ENCODE measurements around the gene CFHR3.
"Not testable (repeated sequence)": the region's sequence is repeated elsewhere in the genome, so short reads cannot be mapped to it uniquely, and the experiment has no call there.

The CFHR3 gene

DNA sequence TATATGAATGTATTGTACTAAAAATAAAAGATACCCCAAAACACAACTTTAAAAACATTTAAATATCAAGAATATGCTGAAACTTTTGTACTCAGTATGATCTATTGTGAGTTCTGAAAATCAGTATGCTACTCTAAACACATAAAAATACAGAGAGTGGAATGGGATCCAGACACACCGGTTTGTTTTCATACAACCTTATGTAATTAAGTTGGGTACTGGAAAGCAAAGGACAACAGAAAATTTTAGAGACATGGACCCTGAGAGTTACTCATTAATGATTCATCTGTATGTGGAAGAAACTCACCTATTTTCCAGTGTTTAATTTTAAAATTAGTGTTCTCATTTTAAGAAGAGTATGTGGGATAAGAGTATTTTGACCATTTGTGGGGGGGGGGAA lies 927 bp upstream of the CFHR3 start:
- TF ChIP-seq, protein P1, sequence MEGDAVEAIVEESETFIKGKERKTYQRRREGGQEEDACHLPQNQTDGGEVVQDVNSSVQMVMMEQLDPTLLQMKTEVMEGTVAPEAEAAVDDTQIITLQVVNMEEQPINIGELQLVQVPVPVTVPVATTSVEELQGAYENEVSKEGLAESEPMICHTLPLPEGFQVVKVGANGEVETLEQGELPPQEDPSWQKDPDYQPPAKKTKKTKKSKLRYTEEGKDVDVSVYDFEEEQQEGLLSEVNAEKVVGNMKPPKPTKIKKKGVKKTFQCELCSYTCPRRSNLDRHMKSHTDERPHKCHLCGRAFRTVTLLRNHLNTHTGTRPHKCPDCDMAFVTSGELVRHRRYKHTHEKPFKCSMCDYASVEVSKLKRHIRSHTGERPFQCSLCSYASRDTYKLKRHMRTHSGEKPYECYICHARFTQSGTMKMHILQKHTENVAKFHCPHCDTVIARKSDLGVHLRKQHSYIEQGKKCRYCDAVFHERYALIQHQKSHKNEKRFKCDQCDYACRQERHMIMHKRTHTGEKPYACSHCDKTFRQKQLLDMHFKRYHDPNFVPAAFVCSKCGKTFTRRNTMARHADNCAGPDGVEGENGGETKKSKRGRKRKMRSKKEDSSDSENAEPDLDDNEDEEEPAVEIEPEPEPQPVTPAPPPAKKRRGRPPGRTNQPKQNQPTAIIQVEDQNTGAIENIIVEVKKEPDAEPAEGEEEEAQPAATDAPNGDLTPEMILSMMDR (IDR thresholded peaks at IDR 0.05; ENCODE audit: low read depth, low read length) = no peak
- no peak for DNase-seq (ENCODE audit: extremely low read depth, low read depth)

DNA sequence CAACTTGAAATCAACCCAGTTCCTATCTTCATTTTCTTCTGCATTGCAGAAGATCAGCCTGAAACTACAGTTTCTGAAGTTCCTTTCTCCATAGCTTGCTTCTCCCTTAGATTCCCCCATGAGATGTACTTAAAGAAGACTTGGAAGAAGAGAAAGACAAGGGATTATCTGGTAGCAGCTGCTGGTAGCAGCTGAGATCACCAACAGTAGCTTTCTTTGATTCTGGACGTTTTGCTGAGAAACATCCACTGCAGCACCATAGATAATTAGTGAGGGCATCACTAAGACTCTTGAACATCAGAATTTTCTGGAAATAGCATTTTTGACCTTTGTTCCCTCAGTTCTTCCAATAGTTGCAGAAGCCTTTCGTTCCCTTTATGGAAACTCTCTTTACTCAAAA lies 465 bp upstream of the CFHR3 start:
- TF ChIP-seq, protein P1 (IDR thresholded peaks at IDR 0.05; ENCODE audit: low read depth, low read length) = no peak

DNA sequence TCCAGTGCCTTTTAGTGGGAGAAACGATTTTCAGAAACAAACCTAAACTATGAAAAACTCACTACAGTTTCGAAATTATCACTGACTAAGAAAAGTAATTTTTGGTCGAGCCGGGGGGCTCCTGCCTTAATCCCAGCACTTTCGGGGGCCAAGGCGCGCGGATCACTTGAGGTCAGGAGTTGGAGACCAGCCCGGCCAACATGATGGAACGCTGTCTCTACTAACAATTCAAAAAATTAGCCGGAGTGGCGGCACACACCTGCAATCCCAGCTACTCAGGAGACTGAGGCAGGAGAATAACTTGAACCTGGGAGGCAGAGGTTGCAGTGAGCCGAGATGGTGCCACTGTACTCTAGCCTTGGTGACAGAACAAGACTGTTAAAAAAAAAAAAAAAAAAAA lies 3.0 kb downstream of the CFHR3 start:
- DNase-seq (ENCODE audit: extremely low read depth, low read depth) = no peak
- TF ChIP-seq, protein P1 (IDR thresholded peaks at IDR 0.05; ENCODE audit: low read depth, low read length) = no peak

More for the DNA sequence above, 465 bp upstream of the CFHR3 start:
- no peak for DNase-seq (ENCODE audit: extremely low read depth, low read depth)

DNA sequence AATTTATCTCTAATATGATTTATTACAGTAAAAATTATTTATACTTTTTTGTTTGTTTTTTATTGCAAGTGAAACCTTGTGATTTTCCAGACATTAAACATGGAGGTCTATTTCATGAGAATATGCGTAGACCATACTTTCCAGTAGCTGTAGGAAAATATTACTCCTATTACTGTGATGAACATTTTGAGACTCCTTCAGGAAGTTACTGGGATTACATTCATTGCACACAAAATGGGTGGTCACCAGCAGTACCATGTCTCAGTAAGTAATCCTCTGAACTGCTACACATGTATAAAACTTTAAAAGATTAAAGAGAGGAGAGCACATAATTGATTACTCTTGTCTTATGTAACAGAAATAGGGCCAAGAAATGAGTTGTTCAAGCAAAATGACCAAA lies 4.5 kb downstream of the CFHR3 start:
- TF ChIP-seq, protein P1 (IDR thresholded peaks at IDR 0.05; ENCODE audit: low read depth, low read length) = no peak

DNA sequence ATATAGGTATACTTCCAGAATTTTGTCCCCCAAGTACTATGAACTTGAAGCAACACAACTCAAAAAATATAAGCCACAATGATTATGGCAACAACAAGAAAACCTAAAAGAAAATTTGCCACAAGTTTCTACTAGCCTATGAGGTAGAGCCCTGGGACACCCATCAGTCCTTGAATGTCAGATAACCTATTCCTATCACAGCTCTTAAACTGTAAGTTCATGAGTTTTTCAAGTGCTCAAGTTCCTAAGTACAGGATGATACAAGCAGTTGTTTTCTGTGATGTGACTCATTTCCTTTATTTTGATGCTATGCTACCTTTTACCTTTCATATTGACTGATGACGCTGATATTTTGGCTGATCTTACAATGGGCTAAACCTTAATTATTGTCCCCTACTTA lies 16.6 kb downstream of the CFHR3 start:
- DNase-seq (ENCODE audit: extremely low read depth, low read depth) = not testable (repeated sequence)

More for the DNA sequence above, 4.5 kb downstream of the CFHR3 start:
- no peak for DNase-seq (ENCODE audit: extremely low read depth, low read depth)

DNA sequence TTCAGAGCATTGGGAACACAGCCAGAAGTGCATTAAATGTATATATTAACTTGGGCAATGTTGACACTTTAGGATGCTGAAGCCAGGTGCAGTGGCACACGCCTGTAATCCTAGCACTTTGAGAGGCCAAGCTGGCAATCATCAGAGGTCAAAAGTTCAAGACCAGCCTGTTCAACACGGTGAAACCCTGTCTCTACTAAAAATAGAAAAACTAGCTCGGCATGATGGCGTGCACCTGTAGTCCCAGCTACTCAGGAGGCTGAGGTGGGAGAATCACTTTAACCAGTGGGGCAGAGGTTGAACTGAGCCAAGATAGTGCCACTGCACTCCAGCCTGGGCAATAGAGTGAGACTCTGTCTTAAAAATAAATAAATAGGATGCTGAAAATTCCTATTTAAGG lies 19.5 kb downstream of the CFHR3 start:
- not testable (repeated sequence) for DNase-seq (ENCODE audit: extremely low read depth, low read depth)

DNA sequence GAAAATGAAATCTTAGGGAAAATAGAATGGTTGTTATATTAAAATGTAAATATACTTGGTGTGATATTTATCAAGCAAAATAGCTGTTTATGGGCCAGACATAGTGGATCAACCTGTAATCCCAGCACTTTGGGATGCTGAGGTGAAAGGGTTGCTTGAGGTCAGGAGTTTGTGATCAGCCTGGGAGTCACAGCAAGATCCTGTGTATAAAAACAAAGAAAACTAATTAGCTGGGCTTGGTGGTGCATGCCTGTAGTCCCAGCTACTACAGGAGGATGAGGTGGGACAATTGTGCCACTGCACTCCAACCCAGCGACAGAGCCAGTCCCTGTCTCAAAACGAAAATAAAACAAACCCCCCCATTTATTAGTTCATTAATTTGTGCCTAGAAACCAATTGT lies 23.3 kb downstream of the CFHR3 start:
- TF ChIP-seq, protein P1 (IDR thresholded peaks at IDR 0.05; ENCODE audit: low read depth, low read length) = no peak

DNA sequence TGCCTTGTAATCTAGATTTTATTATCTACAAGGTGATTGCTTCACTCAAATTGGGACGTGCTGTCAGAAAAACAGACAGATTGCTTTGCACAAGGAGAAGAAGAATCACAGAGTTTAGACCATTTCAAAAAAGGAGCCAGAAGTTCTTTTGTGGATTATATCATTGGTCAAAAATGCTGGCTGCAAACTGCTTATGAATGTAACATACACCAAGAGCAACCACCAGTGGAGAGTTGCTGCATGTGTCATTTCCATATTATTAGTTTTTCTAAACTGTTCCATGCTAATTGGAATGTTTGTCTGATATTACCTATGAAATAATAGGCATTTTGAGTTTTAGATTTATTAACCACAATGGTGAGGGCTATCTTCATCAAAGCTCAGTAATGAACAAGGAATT lies 27.3 kb downstream of the CFHR3 start:
- DNase-seq (ENCODE audit: extremely low read depth, low read depth) = not testable (repeated sequence)

More for the DNA sequence above, 23.3 kb downstream of the CFHR3 start:
- no peak for DNase-seq (ENCODE audit: extremely low read depth, low read depth)

DNA sequence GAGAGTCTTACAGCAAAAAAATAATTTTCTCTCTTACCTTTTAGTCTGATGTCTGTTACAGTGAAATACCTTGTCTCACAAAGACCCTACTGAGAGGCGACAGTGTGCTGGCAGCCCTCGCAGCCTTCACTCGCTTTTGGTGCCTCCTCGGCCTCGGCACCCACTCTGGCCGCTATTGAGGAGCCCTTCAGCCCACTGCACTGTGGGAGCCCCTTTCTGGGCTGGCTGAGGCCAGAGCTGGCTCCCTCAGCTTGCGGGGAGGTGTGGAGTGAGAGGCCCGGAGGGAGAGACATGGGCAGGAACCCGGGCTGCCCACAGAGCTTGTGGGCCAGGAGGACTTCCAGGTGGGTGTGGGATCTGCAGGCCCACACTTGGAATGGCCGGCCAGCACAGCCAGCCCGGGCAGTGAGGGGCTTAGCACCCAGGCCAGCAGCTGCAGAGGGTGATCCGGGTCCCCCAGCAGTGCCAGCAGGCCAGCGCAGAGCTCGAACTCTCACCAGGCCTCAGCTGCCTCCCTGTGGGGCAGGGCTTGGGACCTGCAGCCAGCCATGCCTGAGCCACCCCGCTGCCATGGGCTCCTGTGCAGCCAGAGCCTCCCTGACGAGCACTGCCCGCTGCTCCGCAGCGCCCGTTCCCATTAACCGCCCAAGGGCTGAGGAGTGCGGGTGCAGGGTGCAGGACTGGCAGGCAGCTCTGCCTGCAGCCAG lies 34.0 kb downstream of the CFHR3 start:
- no peak for DNase-seq (ENCODE audit: extremely low read depth, low read depth)
- TF ChIP-seq, protein P1 (IDR thresholded peaks at IDR 0.05; ENCODE audit: low read depth, low read length) = no peak

DNA sequence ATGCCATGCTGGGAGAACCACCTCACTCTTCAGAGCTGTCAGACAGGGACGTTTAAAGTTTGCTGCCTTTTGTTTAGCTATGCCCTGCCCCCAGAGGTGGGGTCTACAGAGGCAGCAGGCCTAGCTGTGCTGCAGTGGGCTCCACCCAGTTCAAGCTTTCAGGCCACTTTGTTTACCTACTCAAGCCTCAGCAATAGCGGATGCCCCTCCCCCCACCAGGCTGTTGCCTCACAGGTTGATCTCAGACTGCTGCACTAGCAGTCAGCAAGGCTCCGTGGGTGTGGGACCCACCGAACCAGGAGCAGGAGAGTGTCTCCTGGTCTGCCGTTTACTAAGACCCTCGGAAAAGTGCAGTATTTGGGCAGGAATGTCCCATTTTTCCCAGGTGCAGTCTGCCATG lies 42.8 kb downstream of the CFHR3 start:
- not testable (repeated sequence) for DNase-seq (ENCODE audit: extremely low read depth, low read depth)

DNA sequence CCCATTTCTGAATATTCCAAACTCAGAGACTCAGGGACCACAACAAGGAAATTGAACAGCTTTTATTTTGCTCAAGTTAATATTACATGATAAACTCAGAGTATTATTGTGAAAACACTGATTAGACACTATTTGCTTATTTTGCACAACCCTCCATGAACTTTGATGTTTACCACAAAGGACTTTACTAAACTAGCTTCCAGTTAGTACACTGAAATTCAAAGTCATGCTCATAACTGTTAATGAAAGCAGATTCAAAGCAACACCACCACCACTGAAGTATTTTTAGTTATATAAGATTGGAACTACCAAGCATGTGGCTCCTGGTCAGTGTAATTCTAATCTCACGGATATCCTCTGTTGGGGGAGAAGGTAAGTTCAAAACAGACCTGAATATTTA lies 44.9 kb downstream of the CFHR3 start, which contains the start of gene CFHR1:
Gene CFHR1 (plus strand): TSS at position 201 of the 400 bp plus-strand sequence. CDS start 114 bp downstream, at position 315.
- not testable (repeated sequence) for DNase-seq (ENCODE audit: extremely low read depth, low read depth)

DNA sequence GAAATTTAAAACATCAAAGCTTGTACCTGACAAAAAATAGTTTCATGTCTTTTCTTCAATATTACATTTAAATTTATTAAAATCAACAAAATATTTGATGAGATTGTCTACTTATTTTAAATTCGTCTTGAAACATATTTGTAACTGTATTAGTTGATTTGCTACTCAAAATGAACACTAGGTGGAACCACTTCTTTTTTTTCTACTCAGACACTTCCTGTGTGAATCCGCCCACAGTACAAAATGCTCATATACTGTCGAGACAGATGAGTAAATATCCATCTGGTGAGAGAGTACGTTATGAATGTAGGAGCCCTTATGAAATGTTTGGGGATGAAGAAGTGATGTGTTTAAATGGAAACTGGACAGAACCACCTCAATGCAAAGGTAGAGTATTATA lies 53.2 kb downstream of the CFHR3 start:
- DNase-seq (ENCODE audit: extremely low read depth, low read depth) = not testable (repeated sequence)

All from AG09319 (cell line).